Effector memory CD4-positive, alpha-beta T cell (primary cell): ENCODE data around the gene COL9A3.

Experiments used
- DNase-seq, 3 donors: peaks; one replicate each; pipeline ENCODE4 v3.0.0-alpha.2; 2020
- H3K27ac ChIP-seq: 2 replicates; pipeline ENCODE4 v1.7.0; 2013; ENCODE audit warnings: mild to moderate bottlenecking, low read length, moderate library complexity; ENCODE audit not compliant: insufficient read depth, poor library complexity, severe bottlenecking
- H3K27me3 ChIP-seq: replicated peaks from 2 replicates; pipeline ENCODE4 v1.7.0; 2013; ENCODE audit warnings: mild to moderate bottlenecking, low read length; ENCODE audit not compliant: insufficient read depth, control insufficient read depth, poor library complexity, severe bottlenecking
- H3K36me3 ChIP-seq: 2 replicates; pipeline ENCODE4 v1.7.0; 2013; ENCODE audit warnings: mild to moderate bottlenecking, low read length, moderate library complexity; ENCODE audit not compliant: control insufficient read depth, insufficient read depth
- H3K4me1 ChIP-seq: 2 replicates; pipeline ENCODE4 v1.7.0; 2013; ENCODE audit warnings: low read length, mild to moderate bottlenecking; ENCODE audit not compliant: control insufficient read depth, insufficient read depth, poor library complexity, severe bottlenecking
- H3K4me3 ChIP-seq: 2 replicates; pipeline ENCODE4 v1.7.0; 2013; ENCODE audit warnings: low read length, low read depth, mild to moderate bottlenecking; ENCODE audit not compliant: insufficient read depth, poor library complexity, severe bottlenecking
- H3K9me3 ChIP-seq: 2 replicates; pipeline ENCODE4 v1.7.0; 2013; ENCODE audit warnings: mild to moderate bottlenecking, low read length, moderate library complexity; ENCODE audit not compliant: control insufficient read depth

COL9A3 gene

GRCh38 chr20:62805155-62805710, 11.6 kb upstream of the COL9A3 start:
- Histone ChIP-seq H3K27ac (peak overlapping the region; percentile 73), H3K36me3 (peaks cover 33% of the 10 kb centered on the region), H3K9me3 (no peaks in the 10 kb centered on the region), H3K4me1 (peaks cover 23% of the 10 kb centered on the region), H3K27me3 (no peaks in the 10 kb centered on the region), H3K4me3 (peak overlapping the region; percentile 81)
- no peak for DNase-seq

GRCh38 chr20:62805711-62806382, 11.0 kb upstream of the COL9A3 start:
- Histone ChIP-seq H3K4me3 (peak overlapping the region; percentile 81), H3K9me3 (no peaks in the 10 kb centered on the region), H3K4me1 (peaks cover 23% of the 10 kb centered on the region), H3K27ac (peak overlapping the region; percentile 73), H3K27me3 (no peaks in the 10 kb centered on the region), H3K36me3 (peaks cover 33% of the 10 kb centered on the region)
- DNase-seq, result no peak

GRCh38 chr20:62806383-62807050, 10.3 kb upstream of the COL9A3 start:
- no peaks in the 10 kb centered on the region for H3K27me3 ChIP-seq
- H3K27ac ChIP-seq, result no peak overlapping the region
- H3K9me3 ChIP-seq, result no peaks in the 10 kb centered on the region
- no peak overlapping the region for H3K4me3 ChIP-seq
- no peak for DNase-seq
- peaks cover 23% of the 10 kb centered on the region for H3K4me1 ChIP-seq
- peaks cover 37% of the 10 kb centered on the region for H3K36me3 ChIP-seq

- Histone ChIP-seq H3K36me3 (peaks cover 48% of the 10 kb centered on the region), H3K4me1 (peaks cover 23% of the 10 kb centered on the region), H3K9me3 (no peaks in the 10 kb centered on the region), H3K27me3 (no peaks in the 10 kb centered on the region), H3K27ac (no peak overlapping the region), H3K4me3 (no peak overlapping the region)
- DNase-seq, result no peak
Measured at GRCh38 chr20:62807444-62808210, 9.2 kb upstream of the COL9A3 start.

- no peak overlapping the region for H3K4me3 ChIP-seq
- peaks cover 53% of the 10 kb centered on the region for H3K36me3 ChIP-seq
- no peaks in the 10 kb centered on the region for H3K9me3 ChIP-seq
- H3K4me1 ChIP-seq, result peaks cover 23% of the 10 kb centered on the region
- no peak overlapping the region for H3K27ac ChIP-seq
- peak; percentile 54 to 71 (median 64) for DNase-seq
- no peaks in the 10 kb centered on the region for H3K27me3 ChIP-seq
Measured at GRCh38 chr20:62808211-62808865, 8.5 kb upstream of the COL9A3 start.

GRCh38 chr20:62809530-62810428, 7.1 kb upstream of the COL9A3 start:
- Histone ChIP-seq H3K36me3 (peaks cover 53% of the 10 kb centered on the region), H3K27ac (no peak overlapping the region), H3K4me1 (peaks cover 18% of the 10 kb centered on the region), H3K9me3 (no peaks in the 10 kb centered on the region), H3K27me3 (no peaks in the 10 kb centered on the region), H3K4me3 (no peak overlapping the region)
- no peak for DNase-seq

GRCh38 chr20:62811320-62811719, 5.5 kb upstream of the COL9A3 start:
- no peaks in the 10 kb centered on the region for H3K9me3 ChIP-seq
- H3K27ac ChIP-seq, result no peak overlapping the region
- H3K4me1 ChIP-seq, result peaks cover 14% of the 10 kb centered on the region
- DNase-seq, result no peak
- H3K36me3 ChIP-seq, result peaks cover 53% of the 10 kb centered on the region
- peaks cover 10% of the 10 kb centered on the region for H3K27me3 ChIP-seq
- H3K4me3 ChIP-seq, result no peak overlapping the region

GRCh38 chr20:62811720-62812119, 5.1 kb upstream of the COL9A3 start:
- peaks cover 53% of the 10 kb centered on the region for H3K36me3 ChIP-seq
- H3K9me3 ChIP-seq, result no peaks in the 10 kb centered on the region
- peaks cover 14% of the 10 kb centered on the region for H3K27me3 ChIP-seq
- no peak overlapping the region for H3K27ac ChIP-seq
- H3K4me3 ChIP-seq, result no peak overlapping the region
- DNase-seq, result no peak
- peaks cover 14% of the 10 kb centered on the region for H3K4me1 ChIP-seq
